Thyroid gland (tissue), 4 donors: Measurements from ENCODE around the gene PIP4K2A.

Source experiments
- CTCF ChIP-seq, 6 experiments: fragments of 200-600 bp in 3 of 6; fragments of 450-650 bp in 3 of 6; sonication (generic) in 3 of 6; IDR thresholded peaks; one replicate each; pipeline ENCODE4 v1.5.1; 2016 to 2019; ENCODE audit warnings: antibody characterized with exemption in 6 of 6, mild to moderate bottlenecking in 2 of 6, inconsistent platforms in 1 of 6, moderate library complexity in 1 of 6
- POLR2A ChIP-seq, 2 donors: fragments of 450-650 bp; IDR thresholded peaks; one replicate each; pipeline ENCODE4 v1.6.1; 2017; ENCODE audit warnings: antibody characterized with exemption in 2 of 2, mild to moderate bottlenecking in 2 of 2, moderate library complexity in 1 of 2

- TF ChIP-seq CTCF (IDR thresholded peaks at IDR 0.05) (no peak), POLR2A (IDR thresholded peaks at IDR 0.05) (no peak)
Measured at GRCh38 chr10:22683140-22683389, 31.3 kb downstream of the PIP4K2A start.
